Astrocyte of the cerebellum (primary cell): ENCODE data around the gene PDE6D.
A peak's percentile ranks its signal among the peaks of the same experiment; 100 is the strongest.

Experiments used
- DNase-seq: peaks from one replicate; pipeline ENCODE4 v3.0.0-alpha.2; 2011; ENCODE audit warnings: low read depth
- H3K4me3 ChIP-seq: 2 replicates; pipeline ENCODE4 v1.5.1; 2011; ENCODE audit warnings: mild to moderate bottlenecking, low read depth, low read length, moderate library complexity
- in situ Hi-C: cut with HindIII; loops from 2 replicates; pipeline ENCODE4 v1.10.0; 2017; ENCODE audit warnings: low sequenced_read_pairs
- TF ChIP-seq, protein P1 (sequence below): IDR thresholded peaks from 2 replicates; pipeline ENCODE4 v1.5.1; 2012; ENCODE audit warnings: low read length, low read depth, moderate library complexity, mild to moderate bottlenecking; ENCODE audit errors: missing control alignments

PDE6D gene

DNA sequence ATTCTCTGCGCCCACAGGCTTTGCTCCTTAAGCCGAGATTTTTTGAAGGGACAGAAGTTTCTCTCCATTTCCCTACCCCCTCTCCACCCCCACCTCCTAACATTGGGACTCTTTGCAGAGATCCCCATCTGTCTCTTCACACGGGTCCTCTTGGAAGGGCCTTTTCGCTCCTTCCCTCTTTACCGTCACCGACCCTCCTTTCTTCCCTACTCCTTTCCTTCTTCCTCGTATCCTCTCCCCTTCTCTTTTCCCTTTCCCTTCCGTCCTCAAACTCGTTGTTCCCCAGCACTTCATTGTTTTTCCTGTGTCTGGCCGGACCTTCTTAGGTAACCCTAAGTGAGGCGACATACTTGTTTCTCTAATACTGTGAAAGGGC lies 5.8 kb upstream of the PDE6D start:
- in situ Hi-C loops: no loop called here
- no peak for DNase-seq
- H3K4me3 ChIP-seq: peak overlapping the region; percentile 92
- TF ChIP-seq, protein P1, sequence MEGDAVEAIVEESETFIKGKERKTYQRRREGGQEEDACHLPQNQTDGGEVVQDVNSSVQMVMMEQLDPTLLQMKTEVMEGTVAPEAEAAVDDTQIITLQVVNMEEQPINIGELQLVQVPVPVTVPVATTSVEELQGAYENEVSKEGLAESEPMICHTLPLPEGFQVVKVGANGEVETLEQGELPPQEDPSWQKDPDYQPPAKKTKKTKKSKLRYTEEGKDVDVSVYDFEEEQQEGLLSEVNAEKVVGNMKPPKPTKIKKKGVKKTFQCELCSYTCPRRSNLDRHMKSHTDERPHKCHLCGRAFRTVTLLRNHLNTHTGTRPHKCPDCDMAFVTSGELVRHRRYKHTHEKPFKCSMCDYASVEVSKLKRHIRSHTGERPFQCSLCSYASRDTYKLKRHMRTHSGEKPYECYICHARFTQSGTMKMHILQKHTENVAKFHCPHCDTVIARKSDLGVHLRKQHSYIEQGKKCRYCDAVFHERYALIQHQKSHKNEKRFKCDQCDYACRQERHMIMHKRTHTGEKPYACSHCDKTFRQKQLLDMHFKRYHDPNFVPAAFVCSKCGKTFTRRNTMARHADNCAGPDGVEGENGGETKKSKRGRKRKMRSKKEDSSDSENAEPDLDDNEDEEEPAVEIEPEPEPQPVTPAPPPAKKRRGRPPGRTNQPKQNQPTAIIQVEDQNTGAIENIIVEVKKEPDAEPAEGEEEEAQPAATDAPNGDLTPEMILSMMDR: no peak

DNA sequence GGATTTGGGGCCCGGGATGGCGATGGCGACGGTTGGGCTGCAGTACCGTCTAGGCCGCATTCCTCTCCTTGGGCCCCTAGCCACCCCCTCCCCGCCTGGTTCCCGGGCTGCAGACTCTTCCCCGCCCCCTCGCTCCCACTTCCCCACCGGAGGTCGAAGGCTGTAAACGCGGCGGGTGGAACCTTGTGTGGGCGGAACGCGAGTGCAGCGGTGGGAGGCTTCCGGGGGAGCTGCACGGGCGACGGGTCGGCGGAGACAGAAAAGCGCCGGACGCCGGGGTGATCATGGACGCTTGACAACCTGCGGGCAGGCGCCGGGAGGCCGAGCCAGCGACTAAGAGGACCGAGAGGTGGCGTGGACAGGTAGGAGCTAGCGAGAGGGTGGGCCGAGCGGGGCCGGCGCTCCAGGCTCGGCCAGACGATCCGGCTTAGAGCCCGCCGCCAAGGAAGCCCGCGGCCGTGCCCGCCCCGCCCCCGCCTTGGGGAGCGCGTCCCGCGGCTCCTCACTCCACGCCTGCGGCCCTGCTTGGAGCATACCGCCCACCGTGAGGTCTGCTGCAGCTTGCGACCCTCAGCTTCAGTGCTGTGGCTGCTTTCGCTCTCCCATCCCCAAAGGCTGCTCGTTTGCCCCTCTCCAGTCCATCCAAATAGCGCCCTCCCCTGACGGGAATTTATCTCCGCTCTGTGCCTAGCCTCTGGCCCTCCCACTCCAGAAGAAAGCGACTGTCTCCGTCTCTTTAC lies 5.3 kb upstream of the PDE6D start, which contains the start of gene COPS7B:
TSS of gene COPS7B (plus strand) at position 269 of the 740 bp plus-strand sequence. CDS start 2,126 bp downstream, outside the sequence.
- peak; percentile 51 for DNase-seq
- peak within 1 kb of the TSS; percentile 92 for H3K4me3 ChIP-seq
- TF ChIP-seq, protein P1: peak; percentile 57
- in situ Hi-C loops: no loop called here

DNA sequence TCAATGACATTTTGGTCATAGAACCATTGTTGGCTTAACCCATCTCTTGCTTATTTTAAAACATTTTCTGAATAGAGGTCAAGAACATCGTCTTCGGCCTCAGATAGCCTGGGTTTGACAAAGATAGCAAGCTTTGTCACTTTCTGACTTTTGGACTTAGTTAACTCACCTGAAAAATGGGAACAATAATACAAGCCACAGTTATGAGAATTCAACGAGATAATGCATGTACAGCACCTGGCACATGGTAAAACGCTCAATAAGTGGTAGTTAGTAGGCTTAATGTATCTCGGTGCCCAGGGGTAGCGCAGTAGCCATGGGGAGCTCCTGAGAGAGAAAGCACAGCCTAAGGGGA lies 4.7 kb upstream of the PDE6D start:
- in situ Hi-C loops: no loop called here

DNA sequence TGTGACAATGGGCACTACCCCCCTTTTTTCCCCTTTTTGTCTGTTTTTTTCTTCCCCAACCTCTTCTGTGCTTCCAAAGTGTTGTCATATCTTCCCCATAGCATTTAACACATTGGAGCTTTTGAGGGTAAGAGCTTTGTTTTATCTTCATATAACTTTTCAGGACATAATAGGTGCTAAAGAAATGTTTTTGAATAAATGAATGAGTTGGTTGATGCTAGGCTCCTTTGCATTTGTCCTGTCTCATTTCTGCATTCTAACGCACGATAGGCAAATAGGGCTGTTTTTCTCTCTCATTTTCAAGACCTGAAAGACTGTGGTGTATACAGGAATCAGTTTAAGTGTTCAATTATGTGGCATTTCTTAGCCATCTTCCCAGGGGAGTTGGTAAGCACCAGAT lies 4.3 kb upstream of the PDE6D start:
- DNase-seq: no peak
- peak overlapping the region; percentile 92 for H3K4me3 ChIP-seq
- TF ChIP-seq, protein P1: no peak
- in situ Hi-C loops: no loop called here

More for the DNA sequence above, 4.7 kb upstream of the PDE6D start:
- DNase-seq: no peak
- TF ChIP-seq, protein P1: no peak
- peak overlapping the region; percentile 92 for H3K4me3 ChIP-seq

DNA sequence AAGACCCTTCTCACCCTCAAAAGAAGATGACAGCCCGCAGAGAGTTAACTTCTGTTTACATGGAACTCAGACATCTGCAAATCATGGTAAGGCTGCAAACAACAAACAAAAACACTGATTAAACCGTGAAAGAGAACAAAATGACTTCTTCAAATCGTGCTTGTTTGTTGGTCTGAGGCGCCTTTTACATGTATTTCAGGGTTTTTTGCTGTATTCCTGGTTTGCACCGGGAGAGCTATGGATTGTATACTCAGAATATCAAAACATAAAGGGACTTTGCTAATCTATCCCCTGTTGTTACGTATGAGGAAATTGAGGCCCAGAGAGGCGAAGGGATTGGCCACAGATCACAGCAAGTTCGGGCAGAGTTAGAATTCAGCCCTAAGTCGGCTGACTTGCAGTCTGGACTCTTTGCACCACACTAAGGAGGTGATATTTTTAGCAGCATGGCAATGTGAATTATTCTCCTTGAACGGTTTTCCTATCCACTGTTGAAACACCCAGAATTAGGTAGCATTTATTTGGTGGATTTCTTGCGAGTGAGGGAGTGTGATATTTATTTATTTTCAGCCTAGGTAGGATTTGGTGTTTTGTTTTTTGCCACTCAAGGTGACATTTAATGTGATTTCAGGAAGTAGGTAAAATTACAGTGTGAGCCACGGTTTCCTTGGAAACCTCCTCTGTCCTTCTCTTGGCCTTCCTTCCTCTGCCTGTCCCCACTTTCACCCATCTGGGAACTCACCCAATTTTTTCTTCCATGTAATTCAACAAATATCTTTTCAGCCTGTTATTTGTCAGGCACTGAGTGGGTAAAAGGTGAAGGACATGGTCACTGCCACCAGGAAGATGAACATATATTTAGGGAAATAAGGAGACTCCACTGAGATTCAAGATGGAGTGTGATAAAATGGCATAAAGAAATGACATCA lies 980 bp upstream of the PDE6D start:
- peak overlapping the region; percentile 78 for H3K4me3 ChIP-seq
- TF ChIP-seq, protein P1: no peak
- no peak for DNase-seq
- in situ Hi-C loops: no loop called here

DNA sequence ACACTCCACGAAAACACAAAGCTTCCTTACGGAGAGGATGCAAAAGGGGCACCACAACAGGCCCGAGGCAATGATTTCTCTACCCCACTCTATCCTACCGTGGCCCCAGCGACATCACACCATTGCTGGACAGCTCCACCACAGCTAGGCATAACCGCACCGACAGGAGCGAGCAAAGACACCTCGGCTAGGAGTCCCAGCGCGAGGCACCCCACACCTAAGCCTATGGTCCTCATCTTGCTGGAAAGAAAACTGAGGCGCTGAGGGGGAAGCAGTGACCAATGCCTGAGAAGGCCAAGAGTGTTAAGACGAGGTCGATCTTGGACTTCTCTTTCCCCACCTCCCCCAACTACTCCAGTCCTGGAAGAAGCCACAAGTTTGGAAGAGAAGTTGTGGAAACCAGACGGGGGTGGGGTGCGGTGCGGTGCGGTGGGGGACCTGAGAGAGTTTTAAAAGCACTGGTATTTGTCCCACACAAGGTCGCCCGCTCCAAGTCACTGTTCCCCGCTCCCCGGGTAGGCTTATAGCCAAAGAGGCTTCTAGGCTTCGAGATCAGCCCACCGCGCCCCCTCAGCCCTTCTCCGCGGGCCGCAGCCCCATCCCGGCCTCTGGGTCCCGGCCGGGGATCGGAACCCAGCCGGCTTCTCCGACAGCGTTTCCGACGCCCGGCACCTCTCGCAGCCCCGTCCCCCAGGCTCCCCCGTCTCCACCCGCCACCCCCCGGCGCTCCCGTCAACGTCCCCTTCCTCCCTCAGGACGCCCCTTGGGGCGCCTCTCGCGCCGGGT lies 766 bp downstream of the PDE6D start:
- DNase-seq: no peak
- in situ Hi-C loops: no loop called here
- TF ChIP-seq, protein P1: no peak
- H3K4me3 ChIP-seq: peak overlapping the region; percentile 78
